ENCODE results near the gene THRAP3.

THRAP3 gene

DNA sequence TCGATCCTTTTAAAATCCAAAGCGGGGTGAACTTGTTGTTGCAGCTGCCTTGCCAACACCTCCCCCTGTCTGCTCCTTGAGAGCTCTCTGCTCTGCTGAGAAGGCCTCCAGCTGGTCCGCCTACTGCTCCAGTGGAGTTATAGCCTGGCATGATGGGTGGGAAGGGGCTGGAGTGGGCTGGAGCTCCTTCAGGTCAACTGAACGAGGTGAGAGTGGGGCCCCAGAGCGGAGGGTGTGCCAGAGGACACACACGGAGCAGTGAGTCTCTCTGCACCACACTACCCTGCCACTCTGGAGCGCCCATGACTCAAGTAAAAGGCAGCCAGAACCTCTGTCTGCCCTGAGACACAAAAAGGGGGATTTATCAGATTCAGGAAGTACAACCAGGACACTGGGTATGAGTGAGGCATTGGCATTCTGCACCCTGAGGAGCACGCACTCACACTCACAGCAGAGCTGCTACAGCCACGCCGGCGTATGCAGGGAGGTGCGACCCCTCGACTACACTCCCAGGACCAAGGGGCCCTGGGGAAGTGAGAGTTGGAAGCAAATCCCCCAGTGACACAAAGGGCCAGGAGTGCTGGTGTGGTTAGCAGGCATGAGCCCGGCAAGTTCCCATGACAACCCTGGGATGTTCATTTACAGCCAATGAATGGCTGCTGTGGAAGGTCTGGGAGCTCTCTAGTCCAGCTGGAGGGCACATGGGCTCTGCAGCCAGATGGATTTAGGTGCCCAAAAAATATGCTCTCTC, 127.2 kb downstream of the THRAP3 start:
- DNase-seq (ENCODE audit: low read depth in 3 of 3), result no peak

DNA sequence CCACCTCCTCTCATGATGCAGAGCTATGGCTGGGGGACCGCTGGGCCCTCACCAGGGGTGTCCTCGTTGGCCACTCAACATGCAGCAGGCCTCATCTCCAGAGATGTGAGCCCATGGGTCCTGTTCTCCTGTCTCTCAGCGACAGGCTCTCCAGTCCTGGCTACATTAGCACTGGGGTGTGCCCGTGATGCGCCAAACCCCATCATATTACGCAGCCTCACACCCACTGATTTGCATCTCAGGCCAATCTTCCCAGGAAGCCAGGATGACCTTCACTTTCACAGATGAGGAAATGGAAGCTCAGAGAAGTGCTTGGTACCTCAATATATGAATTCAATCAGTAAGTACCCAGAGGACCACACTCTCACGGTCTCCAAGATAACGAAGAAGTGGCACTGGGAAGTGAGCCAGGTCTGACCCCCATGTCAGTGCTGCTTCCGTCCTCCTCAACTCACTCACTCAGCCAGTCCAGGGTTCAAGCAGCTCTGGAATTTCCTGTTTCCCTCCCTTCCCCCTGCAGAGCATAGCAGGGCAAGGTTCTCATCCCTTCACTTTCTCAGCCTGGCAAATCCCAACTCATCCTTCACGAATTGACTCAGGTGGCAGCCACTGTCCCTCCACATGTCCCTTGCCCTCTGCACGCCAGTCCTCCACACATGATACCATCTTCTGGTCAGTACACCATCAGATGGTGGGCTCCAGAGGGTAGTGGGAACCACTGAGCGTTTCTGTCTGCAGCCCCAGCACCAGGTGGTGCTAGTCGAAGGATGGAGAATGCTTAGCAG, 128.1 kb downstream of the THRAP3 start:
- DNase-seq (ENCODE audit: low read depth in 3 of 3), result no peak

DNA sequence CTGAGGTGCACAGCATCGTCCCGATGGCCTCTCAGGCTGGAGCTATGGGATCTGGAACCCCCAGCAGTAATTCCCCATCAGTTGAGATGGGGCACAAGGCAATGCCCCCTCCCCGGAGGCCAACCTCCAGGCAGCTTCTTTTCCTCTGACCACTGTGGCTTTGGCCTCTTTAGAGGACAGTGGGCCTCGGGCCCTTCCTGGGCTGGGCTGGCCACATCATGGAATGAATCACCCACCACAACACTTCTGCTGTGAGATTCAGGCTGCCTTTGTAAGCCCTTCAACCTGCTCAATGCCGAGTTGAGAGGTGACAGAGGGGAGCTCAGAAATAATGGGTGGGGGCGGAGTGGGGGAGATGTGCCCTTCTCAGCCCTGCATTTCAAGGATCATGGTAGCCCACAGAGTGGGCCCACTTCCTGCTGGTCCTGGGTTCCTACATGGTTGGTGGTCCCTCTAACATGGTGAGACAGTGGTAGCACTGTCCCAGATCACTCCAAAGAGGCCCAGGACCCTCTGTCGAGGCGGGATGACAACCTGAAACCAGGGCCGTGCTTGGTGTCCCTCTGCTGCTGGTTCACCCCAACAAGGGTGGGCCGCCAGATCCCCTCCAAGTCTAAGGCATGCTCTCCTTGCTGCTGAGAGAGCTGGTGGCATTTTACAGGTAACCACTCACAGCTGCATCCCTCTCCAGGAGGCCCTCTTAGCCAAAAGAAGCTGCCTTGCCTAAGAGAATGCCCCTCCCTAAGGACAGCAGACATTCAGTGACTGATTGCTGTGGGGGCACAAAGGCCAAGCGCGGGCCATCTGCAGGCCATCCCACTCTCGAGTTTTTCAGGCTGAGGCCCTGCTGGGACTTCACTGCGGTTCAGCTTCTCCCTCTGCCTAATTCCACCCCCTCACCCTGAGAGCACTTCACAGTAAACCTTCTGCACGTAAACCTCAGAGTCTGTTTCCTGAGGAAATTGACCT, 129.0 kb downstream of the THRAP3 start:
- DNase-seq (ENCODE audit: low read depth in 3 of 3), result no peak

DNA sequence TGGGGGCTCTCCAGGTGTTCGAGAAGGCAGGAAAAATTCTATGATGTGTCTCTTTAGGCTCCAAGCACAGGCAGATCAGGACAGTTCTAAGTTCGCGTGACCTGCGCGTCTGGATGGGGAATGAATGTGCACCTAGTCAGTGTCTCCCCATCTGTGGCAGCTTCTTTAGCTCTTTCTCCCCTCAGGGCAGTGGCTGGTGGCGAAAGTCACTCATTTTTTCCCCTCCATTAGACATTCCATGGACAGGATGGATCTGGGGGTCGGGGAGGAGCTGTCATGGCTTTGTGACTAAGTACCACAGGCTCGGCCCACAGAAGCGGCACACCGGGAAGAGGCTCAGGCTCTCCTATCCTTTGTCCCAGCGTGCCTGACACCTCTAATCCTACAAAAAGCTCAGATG, 130.2 kb downstream of the THRAP3 start:
- no peak for DNase-seq (ENCODE audit: low read depth in 3 of 3)
